ENCODE measurements around the gene GPALPP1.
"Not testable (repeated sequence)": the region's sequence is repeated elsewhere in the genome, so short reads cannot be mapped to it uniquely, and the experiment has no call there.

Gene GPALPP1

DNA sequence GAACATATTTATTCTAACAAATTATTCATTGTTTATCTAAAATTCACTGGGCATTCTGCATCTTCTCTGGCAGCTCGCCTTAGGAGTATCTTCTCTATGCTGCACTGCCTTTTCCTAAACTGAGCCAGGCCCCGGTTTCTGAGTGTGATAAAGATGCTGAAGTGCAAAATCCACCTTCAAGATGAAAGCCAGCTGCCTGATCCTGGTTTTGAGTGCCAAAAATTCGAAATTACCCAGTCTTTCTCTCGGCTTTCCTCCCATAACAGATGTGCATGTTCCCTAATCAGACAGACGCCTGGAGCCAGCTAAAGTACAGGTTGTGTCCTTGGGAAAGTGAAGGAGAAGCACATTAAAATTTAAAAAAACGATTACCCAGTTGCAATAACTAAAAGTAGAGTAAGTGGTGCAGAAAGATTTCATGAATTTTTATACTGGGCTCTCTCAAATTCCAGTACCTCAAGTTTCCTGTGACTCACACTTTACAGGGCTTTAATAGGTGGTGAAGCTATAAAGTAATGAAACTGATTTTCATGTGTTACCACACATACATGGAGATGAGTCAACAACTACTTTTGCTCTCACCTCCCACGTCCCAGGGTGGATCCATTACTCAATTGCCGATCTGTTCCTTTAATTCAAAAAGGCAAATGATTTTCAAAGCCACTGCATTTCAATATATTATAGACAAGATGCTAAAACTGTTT, 66.0 kb downstream of the GPALPP1 start:
- FAIRE-seq (no peak), DNase-seq (ENCODE audit: insufficient read length, low spot score) (no peak)
- TF ChIP-seq POLR2AphosphoS5 (IDR thresholded peaks at IDR 0.05; ENCODE audit: low read depth, low read length): no peak
- TF ChIP-seq PAX5 (IDR thresholded peaks at IDR 0.05; ENCODE audit: insufficient read depth, low read length, severe bottlenecking): no peak
- no peak for TF ChIP-seq TAF1 (IDR thresholded peaks at IDR 0.05; ENCODE audit: low read depth, low read length)
- TF ChIP-seq POU2F2 (IDR thresholded peaks at IDR 0.05; ENCODE audit: low read depth, low read length): no peak
- no peak for TF ChIP-seq SPI1 (IDR thresholded peaks at IDR 0.05; ENCODE audit: low read depth, low read length)
- TF ChIP-seq POLR2A (IDR thresholded peaks at IDR 0.05; ENCODE audit: low read depth, low read length): no peak

- no peak for TF ChIP-seq POU2F2 (IDR thresholded peaks at IDR 0.05; ENCODE audit: low read depth, low read length)
- TF ChIP-seq TAF1 (IDR thresholded peaks at IDR 0.05; ENCODE audit: low read depth, low read length): no peak
- no peak for TF ChIP-seq POLR2AphosphoS5 (IDR thresholded peaks at IDR 0.05; ENCODE audit: low read depth, low read length)
- no peak for TF ChIP-seq SPI1 (IDR thresholded peaks at IDR 0.05; ENCODE audit: low read depth, low read length)
- no peak for TF ChIP-seq POLR2A (IDR thresholded peaks at IDR 0.05; ENCODE audit: low read depth, low read length)
- TF ChIP-seq PAX5 (IDR thresholded peaks at IDR 0.05; ENCODE audit: insufficient read depth, low read length, severe bottlenecking): no peak
- no peak for DNase-seq (ENCODE audit: insufficient read length, low spot score)
- no peak for FAIRE-seq
Measured at GRCh38 chr13:45055902-45056648, 66.7 kb downstream of the GPALPP1 start.

DNA sequence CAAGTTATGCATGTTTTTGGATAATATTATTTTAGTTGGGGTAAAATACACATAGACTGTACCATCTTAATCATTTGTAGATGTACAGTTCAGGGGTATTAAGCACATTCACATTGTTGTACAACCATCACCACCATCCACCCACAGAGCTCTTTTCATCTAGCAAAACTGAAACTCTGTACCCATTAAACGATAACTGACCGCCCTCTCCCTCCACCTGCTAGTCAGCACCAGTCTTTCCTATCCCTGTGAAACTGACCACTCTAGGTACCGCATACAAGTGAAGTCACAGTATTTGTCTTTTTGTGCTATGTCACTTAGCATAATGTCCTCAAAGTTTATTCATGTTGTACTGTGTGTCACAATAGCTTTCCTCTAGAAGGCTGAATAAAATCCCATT, 70.7 kb downstream of the GPALPP1 start:
- FAIRE-seq (no peak), DNase-seq (ENCODE audit: insufficient read length, low spot score) (no peak)
- TF ChIP-seq POLR2A (IDR thresholded peaks at IDR 0.05; ENCODE audit: low read depth, low read length) (no peak), POLR2AphosphoS5 (IDR thresholded peaks at IDR 0.05; ENCODE audit: low read depth, low read length) (no peak), PAX5 (IDR thresholded peaks at IDR 0.05; ENCODE audit: insufficient read depth, low read length, severe bottlenecking) (no peak), POU2F2 (IDR thresholded peaks at IDR 0.05; ENCODE audit: low read depth, low read length) (no peak), SPI1 (IDR thresholded peaks at IDR 0.05; ENCODE audit: low read depth, low read length) (no peak), TAF1 (IDR thresholded peaks at IDR 0.05; ENCODE audit: low read depth, low read length) (no peak)

DNA sequence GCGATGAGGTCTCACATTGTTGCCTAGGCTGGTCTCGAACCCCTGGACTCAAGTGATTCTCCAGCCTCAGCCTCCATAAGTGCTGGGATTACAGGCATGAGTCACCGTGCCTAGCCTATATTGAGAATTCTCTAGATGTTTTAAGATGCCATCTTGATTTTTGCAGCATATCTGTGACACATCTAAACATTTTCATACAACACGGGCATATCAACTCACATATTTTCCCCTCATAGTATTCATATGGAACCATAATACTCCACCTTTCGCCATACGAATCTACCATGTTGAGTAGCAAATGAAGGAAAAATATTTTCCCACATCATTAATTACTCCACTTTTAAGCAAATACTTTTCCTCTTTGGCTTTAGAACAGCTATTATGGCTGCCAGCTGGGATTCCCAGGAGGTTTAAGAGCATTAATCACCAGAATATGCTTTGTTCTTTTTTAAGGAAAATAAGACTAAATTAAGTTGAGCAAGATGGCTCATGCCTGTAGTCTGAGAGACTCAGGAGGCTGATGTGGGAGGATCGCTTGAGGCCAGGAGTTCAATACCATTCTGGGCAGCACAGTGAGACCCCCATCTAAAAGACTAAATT, 74.0 kb downstream of the GPALPP1 start:
- DNase-seq (ENCODE audit: insufficient read length, low spot score) (no peak), FAIRE-seq (no peak)
- TF ChIP-seq POLR2A (IDR thresholded peaks at IDR 0.05; ENCODE audit: low read depth, low read length): no peak

GRCh38 chr13:45063889-45064288, 74.6 kb downstream of the GPALPP1 start:
- FAIRE-seq; DNase-seq (ENCODE audit: insufficient read length, low spot score): not testable (repeated sequence)

DNA sequence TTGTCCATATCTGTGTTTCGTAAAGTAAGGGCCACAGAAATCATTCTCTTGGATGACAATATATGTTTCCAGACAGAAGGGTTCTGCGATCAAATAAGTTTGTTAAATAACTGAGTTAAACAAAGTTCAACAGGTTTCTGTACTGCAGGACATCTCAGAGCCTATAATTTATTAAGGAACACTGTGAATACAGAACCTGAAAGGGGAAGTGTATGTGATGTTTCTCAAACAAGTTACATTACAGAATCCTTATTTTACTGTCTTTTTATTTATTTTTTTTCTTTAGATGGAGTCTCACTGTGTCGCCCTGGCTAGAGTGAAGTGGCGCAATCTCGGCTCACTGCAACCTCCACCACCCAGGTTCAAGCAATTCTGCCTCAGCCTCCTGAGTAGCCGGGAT, 75.6 kb downstream of the GPALPP1 start:
- TF ChIP-seq SPI1 (IDR thresholded peaks at IDR 0.05; ENCODE audit: low read depth, low read length) (no peak), POLR2AphosphoS5 (IDR thresholded peaks at IDR 0.05; ENCODE audit: low read depth, low read length) (no peak), TAF1 (IDR thresholded peaks at IDR 0.05; ENCODE audit: low read depth, low read length) (no peak), PAX5 (IDR thresholded peaks at IDR 0.05; ENCODE audit: insufficient read depth, low read length, severe bottlenecking) (no peak), POLR2A (IDR thresholded peaks at IDR 0.05; ENCODE audit: low read depth, low read length) (no peak)
- no peak for DNase-seq (ENCODE audit: insufficient read length, low spot score)
- no peak for FAIRE-seq

DNA sequence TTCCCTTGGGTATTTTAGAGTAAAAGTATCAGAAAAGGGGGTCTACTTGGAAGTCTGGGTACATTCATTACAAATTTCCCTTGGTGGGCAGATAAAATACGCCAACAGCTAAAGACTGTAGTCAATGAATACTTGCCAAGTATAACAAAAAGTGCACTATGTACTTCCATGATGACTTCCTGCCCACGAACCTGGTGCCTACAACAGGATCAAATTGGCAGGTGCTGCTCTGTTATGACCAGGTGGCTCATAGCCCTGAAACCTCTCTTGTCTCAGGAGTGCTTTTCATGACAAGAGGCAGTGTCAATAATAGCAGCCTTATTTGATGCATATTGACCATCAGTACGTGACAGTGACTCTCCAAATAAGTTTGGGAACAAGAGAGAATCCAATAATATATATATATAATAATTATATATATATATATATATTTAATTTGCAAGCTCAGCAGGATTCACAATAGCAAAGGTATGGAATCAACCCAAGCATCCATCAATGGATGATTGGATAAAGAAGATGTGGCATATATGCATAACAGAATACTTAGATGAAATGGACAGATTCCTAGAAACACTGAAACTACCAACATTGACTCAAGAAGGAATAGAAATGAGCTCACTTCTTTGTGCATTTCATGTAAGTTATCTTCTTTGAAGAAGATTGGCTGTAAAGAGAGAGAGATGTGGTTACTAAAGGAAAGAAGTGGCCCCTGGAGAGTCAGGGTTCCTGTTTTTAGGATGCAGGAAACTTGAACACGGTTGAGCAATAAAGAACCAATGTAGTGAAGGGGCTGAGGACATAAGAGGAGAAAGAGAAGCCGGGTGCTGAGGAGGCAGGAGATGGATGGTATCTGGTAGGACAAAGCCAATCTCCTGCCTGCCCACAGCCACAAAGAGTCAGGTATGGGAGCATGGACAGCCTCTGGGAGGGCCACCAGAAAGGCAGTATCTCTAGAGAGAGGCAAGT, 79.0 kb downstream of the GPALPP1 start:
- TF ChIP-seq POLR2A (IDR thresholded peaks at IDR 0.05; ENCODE audit: low read depth, low read length) (no peak), POU2F2 (IDR thresholded peaks at IDR 0.05; ENCODE audit: low read depth, low read length) (no peak), PAX5 (IDR thresholded peaks at IDR 0.05; ENCODE audit: insufficient read depth, low read length, severe bottlenecking) (no peak), TAF1 (IDR thresholded peaks at IDR 0.05; ENCODE audit: low read depth, low read length) (no peak), POLR2AphosphoS5 (IDR thresholded peaks at IDR 0.05; ENCODE audit: low read depth, low read length) (no peak), SPI1 (IDR thresholded peaks at IDR 0.05; ENCODE audit: low read depth, low read length) (no peak)
- DNase-seq (ENCODE audit: insufficient read length, low spot score): no peak
- FAIRE-seq: no peak

- FAIRE-seq: no peak
- DNase-seq (ENCODE audit: insufficient read length, low spot score): no peak
Measured at GRCh38 chr13:45073809-45074208, 84.5 kb downstream of the GPALPP1 start.

GRCh38 chr13:45074721-45075120, 85.4 kb downstream of the GPALPP1 start:
- TF ChIP-seq TAF1 (IDR thresholded peaks at IDR 0.05; ENCODE audit: low read depth, low read length) (no peak), POLR2AphosphoS5 (IDR thresholded peaks at IDR 0.05; ENCODE audit: low read depth, low read length) (no peak), POLR2A (IDR thresholded peaks at IDR 0.05; ENCODE audit: low read depth, low read length) (no peak), POU2F2 (IDR thresholded peaks at IDR 0.05; ENCODE audit: low read depth, low read length) (no peak), PAX5 (IDR thresholded peaks at IDR 0.05; ENCODE audit: insufficient read depth, low read length, severe bottlenecking) (no peak), SPI1 (IDR thresholded peaks at IDR 0.05; ENCODE audit: low read depth, low read length) (no peak)
- DNase-seq (ENCODE audit: insufficient read length, low spot score) (no peak), FAIRE-seq (no peak)

More at GRCh38 chr13:45073809-45074208, 84.5 kb downstream of the GPALPP1 start:
- TF ChIP-seq POLR2A (IDR thresholded peaks at IDR 0.05; ENCODE audit: low read depth, low read length) (no peak), TAF1 (IDR thresholded peaks at IDR 0.05; ENCODE audit: low read depth, low read length) (no peak), POLR2AphosphoS5 (IDR thresholded peaks at IDR 0.05; ENCODE audit: low read depth, low read length) (no peak), POU2F2 (IDR thresholded peaks at IDR 0.05; ENCODE audit: low read depth, low read length) (no peak), PAX5 (IDR thresholded peaks at IDR 0.05; ENCODE audit: insufficient read depth, low read length, severe bottlenecking) (no peak), SPI1 (IDR thresholded peaks at IDR 0.05; ENCODE audit: low read depth, low read length) (no peak)
